HepG2 (cell line): ENCODE data around the gene CHKA. TPM values are rescaled to one million over a fixed set of nuclear protein-coding genes. Genes with fewer than 3 reads are reported as not detected.

Experiments used
- CCAR2 ChIP-seq: fragments of 200-400 bp; formaldehyde crosslinking; optimal IDR thresholded peaks from 2 replicates; pipeline ENCODE3; 2018; ENCODE audit warnings: low read depth, mild to moderate bottlenecking, low read length, moderate library complexity
- HMG20B ChIP-seq: conservative IDR thresholded peaks from 2 replicates; pipeline ENCODE4 v1.6.1; 2016; ENCODE audit warnings: missing genetic modification reagents, missing compliant biosample characterization
- KLF9 ChIP-seq: IDR thresholded peaks from 2 replicates; pipeline ENCODE4 v1.6.1; 2016; ENCODE audit warnings: low read depth
- MATR3 ChIP-seq: sonication (generic); formaldehyde crosslinking; IDR thresholded peaks from 2 replicates; pipeline ENCODE4 v1.4.0; 2020; ENCODE audit warnings: missing genetic modification reagents
- REST ChIP-seq, 2 experiments: IDR thresholded peaks; 2 replicates each; pipeline ENCODE4 v1.6.1; 2011 to 2012; ENCODE audit warnings: low read length in 2 of 2, borderline replicate concordance in 1 of 2, low read depth in 1 of 2, mild to moderate bottlenecking in 1 of 2, moderate library complexity in 1 of 2
- RNF219 ChIP-seq: sonication (generic); formaldehyde crosslinking; IDR thresholded peaks from 2 replicates; pipeline ENCODE4 v1.5.0; 2020; ENCODE audit warnings: mild to moderate bottlenecking, missing genetic modification reagents
- SNAPC2 ChIP-seq: sonication (generic); formaldehyde crosslinking; IDR thresholded peaks from 2 replicates; pipeline ENCODE4 v1.8.1; 2022; ENCODE audit warnings: mild to moderate bottlenecking, missing genetic modification reagents
- ZFP62 ChIP-seq: sonication (generic); formaldehyde crosslinking; IDR thresholded peaks from 2 replicates; pipeline ENCODE4 v1.4.0; 2020; ENCODE audit warnings: missing genetic modification reagents
- ZNF280B ChIP-seq: sonication (generic); formaldehyde crosslinking; IDR thresholded peaks from 2 replicates; pipeline ENCODE4 v1.5.0; 2020; ENCODE audit warnings: missing genetic modification reagents, mild to moderate bottlenecking, borderline replicate concordance
- ZNF552 ChIP-seq: sonication (generic); formaldehyde crosslinking; IDR thresholded peaks from 2 replicates; pipeline ENCODE4 v1.9.0; 2022; ENCODE audit warnings: missing genetic modification reagents, mild to moderate bottlenecking, borderline replicate concordance
- ZNF788 ChIP-seq: sonication (generic); formaldehyde crosslinking; IDR thresholded peaks from 2 replicates; pipeline ENCODE4 v1.5.0; 2020; ENCODE audit warnings: mild to moderate bottlenecking, missing genetic modification reagents, borderline replicate concordance
- polyA plus RNA-seq, 8 experiments: library from polyadenylated mRNA; depleted of rRNA in 3 of 8; stranded (reverse) in 7 of 8; unstranded in 1 of 8; fragments of >200 nt; fragmentation: Illumina TruSeq in 4 of 8; extraction: Trizol in 4 of 8; gene quantifications; 2 replicates each; pipeline versions ENCODE4 v1.2.1 to v1.2.3, GENCODE V29; 2011 to 2016; ENCODE audit warnings: low read depth in 4 of 8, missing spikeins in 1 of 8, mixed read lengths in 1 of 8; ENCODE audit not compliant: insufficient read depth in 1 of 8
- total RNA-seq, 5 experiments: library from RNA; depleted of rRNA; stranded (reverse); fragments of >200 nt; fragmentation: Illumina TruSeq; extraction: Trizol; gene quantifications; 2 replicates each; pipeline ENCODE4 v1.2.3, GENCODE V29; 2016; ENCODE audit warnings: low read depth in 1 of 5
- TF ChIP-seq, protein P1 (sequence below): sonication (generic); formaldehyde crosslinking; conservative IDR thresholded peaks from 2 replicates; pipeline ENCODE4 v1.4.0; 2020; ENCODE audit warnings: missing genetic modification reagents
- TF ChIP-seq, protein P2 (sequence below): sonication (generic); formaldehyde crosslinking; conservative IDR thresholded peaks from 2 replicates; pipeline ENCODE4 v1.4.0; 2020; ENCODE audit warnings: missing genetic modification reagents
- TF ChIP-seq, protein P3 (sequence below): sonication (generic); formaldehyde crosslinking; IDR thresholded peaks from 2 replicates; pipeline ENCODE4 v1.4.0; 2020; ENCODE audit warnings: missing genetic modification reagents

The CHKA gene
- total and polyA plus RNA-seq, 2 of the 13 experiments (the other 11 are each of a cell fraction or from before 2014, with no cell fraction given), result 71.6 to 92.7 TPM

- TF ChIP-seq ZNF280B, result no peak
- TF ChIP-seq ZNF788 (CRISPR knock-in tag), result peak; percentile 59; the same call in 1 of the 2 replicates
- no peak for TF ChIP-seq SNAPC2 (CRISPR knock-in tag)
- TF ChIP-seq, protein P1, sequence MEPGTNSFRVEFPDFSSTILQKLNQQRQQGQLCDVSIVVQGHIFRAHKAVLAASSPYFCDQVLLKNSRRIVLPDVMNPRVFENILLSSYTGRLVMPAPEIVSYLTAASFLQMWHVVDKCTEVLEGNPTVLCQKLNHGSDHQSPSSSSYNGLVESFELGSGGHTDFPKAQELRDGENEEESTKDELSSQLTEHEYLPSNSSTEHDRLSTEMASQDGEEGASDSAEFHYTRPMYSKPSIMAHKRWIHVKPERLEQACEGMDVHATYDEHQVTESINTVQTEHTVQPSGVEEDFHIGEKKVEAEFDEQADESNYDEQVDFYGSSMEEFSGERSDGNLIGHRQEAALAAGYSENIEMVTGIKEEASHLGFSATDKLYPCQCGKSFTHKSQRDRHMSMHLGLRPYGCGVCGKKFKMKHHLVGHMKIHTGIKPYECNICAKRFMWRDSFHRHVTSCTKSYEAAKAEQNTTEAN (CRISPR knock-in tag), result no peak
- TF ChIP-seq RNF219, result no peak
- TF ChIP-seq REST (IDR thresholded peaks at IDR 0.05; ENCODE audit: borderline replicate concordance in 1 of 2, low read depth in 1 of 2, low read length in 2 of 2), result no peak
- TF ChIP-seq CCAR2, result no peak
- TF ChIP-seq HMG20B, result peak; percentile 75; the same call in 1 of the 2 replicates
- TF ChIP-seq, protein P2, sequence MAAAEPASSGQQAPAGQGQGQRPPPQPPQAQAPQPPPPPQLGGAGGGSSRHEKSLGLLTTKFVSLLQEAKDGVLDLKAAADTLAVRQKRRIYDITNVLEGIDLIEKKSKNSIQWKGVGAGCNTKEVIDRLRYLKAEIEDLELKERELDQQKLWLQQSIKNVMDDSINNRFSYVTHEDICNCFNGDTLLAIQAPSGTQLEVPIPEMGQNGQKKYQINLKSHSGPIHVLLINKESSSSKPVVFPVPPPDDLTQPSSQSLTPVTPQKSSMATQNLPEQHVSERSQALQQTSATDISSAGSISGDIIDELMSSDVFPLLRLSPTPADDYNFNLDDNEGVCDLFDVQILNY, result no peak
- TF ChIP-seq ZFP62 (CRISPR knock-in tag), result no peak
- TF ChIP-seq, protein P3, sequence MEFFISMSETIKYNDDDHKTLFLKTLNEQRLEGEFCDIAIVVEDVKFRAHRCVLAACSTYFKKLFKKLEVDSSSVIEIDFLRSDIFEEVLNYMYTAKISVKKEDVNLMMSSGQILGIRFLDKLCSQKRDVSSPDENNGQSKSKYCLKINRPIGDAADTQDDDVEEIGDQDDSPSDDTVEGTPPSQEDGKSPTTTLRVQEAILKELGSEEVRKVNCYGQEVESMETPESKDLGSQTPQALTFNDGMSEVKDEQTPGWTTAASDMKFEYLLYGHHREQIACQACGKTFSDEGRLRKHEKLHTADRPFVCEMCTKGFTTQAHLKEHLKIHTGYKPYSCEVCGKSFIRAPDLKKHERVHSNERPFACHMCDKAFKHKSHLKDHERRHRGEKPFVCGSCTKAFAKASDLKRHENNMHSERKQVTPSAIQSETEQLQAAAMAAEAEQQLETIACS (CRISPR knock-in tag), result no peak
- TF ChIP-seq KLF9 (CRISPR knock-in tag), result no peak
- TF ChIP-seq MATR3 (CRISPR knock-in tag), result no peak
- no peak for TF ChIP-seq ZNF552 (CRISPR knock-in tag)
These were observed 108.2 kb downstream of the CHKA start (continued) for GRCh38 chr11:68012843-68013610.
